HepG2 (cell line): ENCODE data around the gene HLA-B. TPM values are rescaled to one million over a fixed set of nuclear protein-coding genes. Genes with fewer than 3 reads are reported as not detected.

ENCODE experiments used
- CEBPG ChIP-seq: IDR thresholded peaks from 2 replicates; pipeline ENCODE4 v1.6.1; 2016
- CREM ChIP-seq, 2 experiments: sonication (generic) in 1 of 2; formaldehyde crosslinking in 1 of 2; IDR thresholded peaks; 2 replicates each; pipeline versions ENCODE4 v1.4.0 to v1.6.1; 2016 to 2020; ENCODE audit warnings: antibody characterized with exemption in 1 of 2, mild to moderate bottlenecking in 1 of 2, missing genetic modification reagents in 1 of 2
- DNMT3B ChIP-seq: conservative IDR thresholded peaks from 2 replicates; pipeline ENCODE4 v1.6.1; 2016; ENCODE audit warnings: missing biosample characterization, control low read depth
- FOXM1 ChIP-seq: sonication (generic); formaldehyde crosslinking; IDR thresholded peaks from 2 replicates; pipeline ENCODE4 v1.5.0; 2020; ENCODE audit warnings: missing genetic modification reagents
- FOXO1 ChIP-seq: sonication (generic); formaldehyde crosslinking; IDR thresholded peaks from 2 replicates; pipeline ENCODE4 v1.4.0; 2020; ENCODE audit warnings: missing genetic modification reagents
- HDAC2 ChIP-seq: sonication (generic); formaldehyde crosslinking; IDR thresholded peaks from 2 replicates; pipeline ENCODE4 v1.4.0; 2020; ENCODE audit warnings: missing genetic modification reagents
- HNRNPH1 ChIP-seq: fragments of 200-400 bp; formaldehyde crosslinking; optimal IDR thresholded peaks from 2 replicates; pipeline ENCODE3; 2017; ENCODE audit warnings: mild to moderate bottlenecking, low read depth, low read length
- JUNB ChIP-seq: sonication (generic); formaldehyde crosslinking; IDR thresholded peaks from 2 replicates; pipeline ENCODE4 v1.8.0; 2022; ENCODE audit warnings: missing genetic modification reagents, mild to moderate bottlenecking, borderline replicate concordance
- KMT2B ChIP-seq: IDR thresholded peaks from 2 replicates; pipeline ENCODE4 v1.6.1; 2016; ENCODE audit warnings: missing genetic modification reagents, missing compliant biosample characterization
- NCOR1 ChIP-seq: fragments of 200-600 bp; sonication (generic); IDR thresholded peaks from 2 replicates; pipeline ENCODE4 v1.7.0; 2017; ENCODE audit warnings: antibody characterized with exemption, low read length, borderline replicate concordance
- PHF20 ChIP-seq: sonication (generic); formaldehyde crosslinking; IDR thresholded peaks from 2 replicates; pipeline ENCODE4 v1.5.0; 2020; ENCODE audit warnings: mild to moderate bottlenecking, missing genetic modification reagents
- PRDM15 ChIP-seq: sonication (generic); formaldehyde crosslinking; IDR thresholded peaks from 2 replicates; pipeline ENCODE4 v1.4.0; 2020; ENCODE audit warnings: missing genetic modification reagents
- SMAD9 ChIP-seq: sonication (generic); formaldehyde crosslinking; IDR thresholded peaks from 2 replicates; pipeline ENCODE4 v1.5.1; 2020; ENCODE audit warnings: mild to moderate bottlenecking, missing genetic modification reagents
- SRSF4 ChIP-seq: fragments of 200-400 bp; formaldehyde crosslinking; IDR thresholded peaks from one replicate; pipeline ENCODE4 v1.6.1; 2018; ENCODE audit warnings: mild to moderate bottlenecking, low read depth, low read length, moderate library complexity; ENCODE audit not compliant: poor library complexity, severe bottlenecking
- ZC3H13 ChIP-seq: sonication (generic); formaldehyde crosslinking; IDR thresholded peaks from 2 replicates; pipeline ENCODE4 v1.8.1; 2023; ENCODE audit warnings: mild to moderate bottlenecking, missing genetic modification reagents, moderate library complexity
- ZKSCAN8 ChIP-seq: IDR thresholded peaks from 2 replicates; pipeline ENCODE4 v1.6.1; 2016; ENCODE audit warnings: borderline replicate concordance, missing genetic modification reagents, missing compliant biosample characterization
- ZSCAN9 ChIP-seq: IDR thresholded peaks from 2 replicates; pipeline ENCODE4 v1.6.1; 2016; ENCODE audit warnings: borderline replicate concordance
- polyA plus RNA-seq, 8 experiments: library from polyadenylated mRNA; depleted of rRNA in 3 of 8; stranded (reverse) in 7 of 8; unstranded in 1 of 8; fragments of >200 nt; fragmentation: Illumina TruSeq in 4 of 8; extraction: Trizol in 4 of 8; gene quantifications; 2 replicates each; pipeline versions ENCODE4 v1.2.1 to v1.2.3, GENCODE V29; 2011 to 2016; ENCODE audit warnings: low read depth in 4 of 8, missing spikeins in 1 of 8, mixed read lengths in 1 of 8; ENCODE audit not compliant: insufficient read depth in 1 of 8
- total RNA-seq, 5 experiments: library from RNA; depleted of rRNA; stranded (reverse); fragments of >200 nt; fragmentation: Illumina TruSeq; extraction: Trizol; gene quantifications; 2 replicates each; pipeline ENCODE4 v1.2.3, GENCODE V29; 2016; ENCODE audit warnings: low read depth in 1 of 5
- TF ChIP-seq, protein P1 (sequence below): sonication (generic); formaldehyde crosslinking; IDR thresholded peaks from 2 replicates; pipeline ENCODE4 v1.5.1; 2020; ENCODE audit warnings: missing genetic modification reagents, mild to moderate bottlenecking, borderline replicate concordance
- TF ChIP-seq, protein P2 (sequence below): sonication (generic); formaldehyde crosslinking; IDR thresholded peaks from 2 replicates; pipeline ENCODE4 v1.4.0; 2020; ENCODE audit warnings: missing genetic modification reagents

Gene HLA-B
- total and polyA plus RNA-seq, 2 of the 13 experiments (the other 11 are each of a cell fraction or from before 2014, with no cell fraction given), result 35.3 to 88.9 TPM

GRCh38 chr6:31399589-31400466 is 42.8 kb upstream of the HLA-B start (continued):
- TF ChIP-seq JUNB (CRISPR knock-in tag), result no peak
- TF ChIP-seq DNMT3B (CRISPR knock-in tag), result peak; percentile 81; the same call in 1 of the 2 replicates
- TF ChIP-seq, protein P1, sequence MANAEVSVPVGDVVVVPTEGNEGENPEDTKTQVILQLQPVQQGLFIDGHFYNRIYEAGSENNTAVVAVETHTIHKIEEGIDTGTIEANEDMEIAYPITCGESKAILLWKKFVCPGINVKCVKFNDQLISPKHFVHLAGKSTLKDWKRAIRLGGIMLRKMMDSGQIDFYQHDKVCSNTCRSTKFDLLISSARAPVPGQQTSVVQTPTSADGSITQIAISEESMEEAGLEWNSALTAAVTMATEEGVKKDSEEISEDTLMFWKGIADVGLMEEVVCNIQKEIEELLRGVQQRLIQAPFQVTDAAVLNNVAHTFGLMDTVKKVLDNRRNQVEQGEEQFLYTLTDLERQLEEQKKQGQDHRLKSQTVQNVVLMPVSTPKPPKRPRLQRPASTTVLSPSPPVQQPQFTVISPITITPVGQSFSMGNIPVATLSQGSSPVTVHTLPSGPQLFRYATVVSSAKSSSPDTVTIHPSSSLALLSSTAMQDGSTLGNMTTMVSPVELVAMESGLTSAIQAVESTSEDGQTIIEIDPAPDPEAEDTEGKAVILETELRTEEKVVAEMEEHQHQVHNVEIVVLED, result no peak; the same call in none of the 2 replicates
- peak; percentile 55; the same call in 1 of the 2 replicates for TF ChIP-seq HDAC2
- no peak; the same call in none of the 2 replicates for TF ChIP-seq FOXO1 (CRISPR knock-in tag)
- no peak for TF ChIP-seq FOXM1
- TF ChIP-seq ZC3H13 (CRISPR knock-in tag), result no peak
- no peak for TF ChIP-seq NCOR1
- no peak for TF ChIP-seq SRSF4
- TF ChIP-seq, protein P2, sequence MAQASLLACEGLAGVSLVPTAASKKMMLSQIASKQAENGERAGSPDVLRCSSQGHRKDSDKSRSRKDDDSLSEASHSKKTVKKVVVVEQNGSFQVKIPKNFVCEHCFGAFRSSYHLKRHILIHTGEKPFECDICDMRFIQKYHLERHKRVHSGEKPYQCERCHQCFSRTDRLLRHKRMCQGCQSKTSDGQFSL, result no peak; the same call in 1 of the 2 replicates
- peak; percentile 4; the same call in 1 of the 2 replicates for TF ChIP-seq CEBPG (CRISPR knock-in tag)
- 0 out of 2 replicates have a peak, but pooled peaks have one; percentile 70 for TF ChIP-seq KMT2B
- TF ChIP-seq ZKSCAN8, result no peak
- peak; percentile 65; the same call in 1 of the 2 replicates for TF ChIP-seq SMAD9 (CRISPR knock-in tag)
- no peak for TF ChIP-seq ZSCAN9
- no peak for TF ChIP-seq HNRNPH1
- TF ChIP-seq CREM (IDR thresholded peaks at IDR 0.05), result peak; percentile 12; the same call in 1 of the 2 replicates
- no peak for TF ChIP-seq CREM (CRISPR knock-in tag; IDR thresholded peaks at IDR 0.05)
- peak; percentile 54 for TF ChIP-seq PHF20 (CRISPR knock-in tag)
- TF ChIP-seq PRDM15 (CRISPR knock-in tag), result peak; percentile 88
